Stimulated activated memory B cell treated with anti-CD40 and anti-IgM and Interleukin-4, amounts not matched to agents 10 μg/mL and 1 μg/mL and 100 μg/mL, for 72 hours (primary cell): Measurements from ENCODE around the gene LIX1.
"Not testable (repeated sequence)": the region's sequence is repeated elsewhere in the genome, so short reads cannot be mapped to it uniquely, and the experiment has no call there.

Source experiments
- ATAC-seq: fragments of 150-1000 bp; cut with Tn5 transposase; 2 replicates; pipeline ENCODE4 v1.10.0; 2021
- H3K27ac Mint-ChIP-seq: one replicate; pipeline ENCODE4 v1.8.0; 2022; ENCODE audit warnings: mild to moderate bottlenecking, mixed read lengths
- H3K27me3 Mint-ChIP-seq: one replicate; pipeline ENCODE4 v1.8.0; 2022; ENCODE audit warnings: mixed read lengths
- H3K36me3 Mint-ChIP-seq: one replicate; pipeline ENCODE4 v1.8.0; 2022; ENCODE audit warnings: mixed read lengths
- H3K4me1 Mint-ChIP-seq: one replicate; pipeline ENCODE4 v1.8.0; 2022; ENCODE audit warnings: mixed read lengths
- H3K4me3 Mint-ChIP-seq: one replicate; pipeline ENCODE4 v1.8.0; 2022; ENCODE audit warnings: mild to moderate bottlenecking, moderate library complexity, mixed read lengths
- H3K9me3 Mint-ChIP-seq: one replicate; pipeline ENCODE4 v1.8.0; 2022; ENCODE audit warnings: mixed read lengths

LIX1 gene

DNA sequence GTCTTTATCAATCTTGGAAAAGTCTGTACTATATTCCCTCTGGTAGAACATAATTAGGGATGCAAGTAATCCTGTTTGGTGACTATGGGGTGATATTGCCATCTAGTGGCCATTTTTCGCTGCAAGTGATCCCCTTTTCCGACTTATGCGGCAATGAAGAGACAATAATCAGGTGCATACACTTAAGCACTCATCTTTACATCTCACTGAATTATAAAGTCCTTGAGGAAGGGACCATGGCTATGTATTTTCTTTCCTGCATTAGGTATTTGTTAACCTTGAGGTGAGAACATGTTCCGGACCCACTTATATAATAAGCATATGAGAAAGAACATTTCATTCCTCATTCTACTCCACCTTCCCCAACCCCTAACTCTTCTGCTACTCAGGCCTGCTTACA, 19.6 kb upstream of the LIX1 start:
- no peak overlapping the region for H3K27ac Mint-ChIP-seq
- no peak for ATAC-seq
- peaks cover 9% of the 10 kb centered on the region for H3K9me3 Mint-ChIP-seq
- peaks cover 6% of the 10 kb centered on the region for H3K4me1 Mint-ChIP-seq
- no peaks in the 10 kb centered on the region for H3K27me3 Mint-ChIP-seq
- peaks cover 49% of the 10 kb centered on the region for H3K36me3 Mint-ChIP-seq
- no peak overlapping the region for H3K4me3 Mint-ChIP-seq

DNA sequence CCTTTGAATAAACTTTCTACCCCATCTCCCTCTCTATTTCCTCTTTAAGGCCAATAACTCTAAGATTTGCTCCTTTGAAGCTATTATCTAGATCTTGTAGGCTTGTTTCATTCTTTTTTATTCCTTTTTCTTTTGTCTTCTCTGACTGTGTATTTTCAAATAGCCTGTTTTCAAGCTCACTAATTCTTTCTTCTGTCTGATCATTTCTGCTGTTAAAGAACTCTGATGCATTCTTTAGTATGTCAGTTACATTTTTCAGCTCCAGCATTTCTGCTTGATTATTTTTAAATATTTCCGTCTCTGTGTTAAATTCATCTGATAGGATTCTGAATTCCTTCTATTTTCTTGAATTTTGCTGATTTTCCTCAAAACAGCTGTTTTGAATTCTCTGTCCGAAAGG, 15.3 kb upstream of the LIX1 start:
- no peak for ATAC-seq
- H3K36me3 Mint-ChIP-seq = peaks cover 44% of the 10 kb centered on the region
- H3K9me3 Mint-ChIP-seq = peaks cover 17% of the 10 kb centered on the region
- H3K4me1 Mint-ChIP-seq = no peaks in the 10 kb centered on the region
- H3K27me3 Mint-ChIP-seq = no peaks in the 10 kb centered on the region
- H3K4me3 Mint-ChIP-seq = no peak overlapping the region
- no peak overlapping the region for H3K27ac Mint-ChIP-seq

- peaks cover 2% of the 10 kb centered on the region for H3K36me3 Mint-ChIP-seq
- no peak overlapping the region for H3K4me3 Mint-ChIP-seq
- peaks cover 1% of the 10 kb centered on the region for H3K9me3 Mint-ChIP-seq
- H3K27me3 Mint-ChIP-seq = no peaks in the 10 kb centered on the region
- ATAC-seq = peak; percentile 48
- H3K4me1 Mint-ChIP-seq = peaks cover 6% of the 10 kb centered on the region
- H3K27ac Mint-ChIP-seq = no peak overlapping the region
Measured at GRCh38 chr5:97151370-97151769, 9.0 kb upstream of the LIX1 start.

GRCh38 chr5:97150401-97150800, 8.0 kb upstream of the LIX1 start:
- Mint-ChIP-seq H3K9me3 (no peaks in the 10 kb centered on the region), H3K27me3 (no peaks in the 10 kb centered on the region), H3K36me3 (no peaks in the 10 kb centered on the region), H3K4me1 (peaks cover 6% of the 10 kb centered on the region), H3K4me3 (no peak overlapping the region), H3K27ac (no peak overlapping the region)
- ATAC-seq = no peak

DNA sequence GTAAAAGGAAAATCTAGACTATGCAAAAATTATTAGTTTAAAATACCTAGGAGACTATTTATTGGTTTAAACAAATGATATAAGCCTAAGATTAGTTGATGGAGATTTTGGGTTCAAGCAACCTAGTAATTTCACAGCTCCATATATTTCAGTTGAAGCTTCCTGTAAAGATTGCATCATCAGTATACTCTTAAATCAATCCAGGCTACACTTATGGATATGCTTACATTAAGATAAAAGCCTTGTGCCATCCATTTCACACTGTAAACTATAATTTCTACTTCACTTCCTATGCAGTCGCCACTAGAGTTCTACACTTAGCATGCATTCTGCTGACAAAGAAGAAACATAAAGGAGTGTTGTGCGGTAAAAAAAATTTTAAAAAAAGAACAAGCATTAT, 7.3 kb upstream of the LIX1 start:
- no peaks in the 10 kb centered on the region for H3K9me3 Mint-ChIP-seq
- no peak overlapping the region for H3K4me3 Mint-ChIP-seq
- no peaks in the 10 kb centered on the region for H3K36me3 Mint-ChIP-seq
- no peak overlapping the region for H3K27ac Mint-ChIP-seq
- peaks cover 6% of the 10 kb centered on the region for H3K4me1 Mint-ChIP-seq
- H3K27me3 Mint-ChIP-seq = no peaks in the 10 kb centered on the region
- no peak for ATAC-seq

GRCh38 chr5:97148288-97148687, 5.9 kb upstream of the LIX1 start:
- peaks cover 6% of the 10 kb centered on the region for H3K4me1 Mint-ChIP-seq
- no peak for ATAC-seq
- no peaks in the 10 kb centered on the region for H3K9me3 Mint-ChIP-seq
- H3K27ac Mint-ChIP-seq = no peak overlapping the region
- H3K27me3 Mint-ChIP-seq = no peaks in the 10 kb centered on the region
- H3K36me3 Mint-ChIP-seq = no peaks in the 10 kb centered on the region
- H3K4me3 Mint-ChIP-seq = no peak overlapping the region

DNA sequence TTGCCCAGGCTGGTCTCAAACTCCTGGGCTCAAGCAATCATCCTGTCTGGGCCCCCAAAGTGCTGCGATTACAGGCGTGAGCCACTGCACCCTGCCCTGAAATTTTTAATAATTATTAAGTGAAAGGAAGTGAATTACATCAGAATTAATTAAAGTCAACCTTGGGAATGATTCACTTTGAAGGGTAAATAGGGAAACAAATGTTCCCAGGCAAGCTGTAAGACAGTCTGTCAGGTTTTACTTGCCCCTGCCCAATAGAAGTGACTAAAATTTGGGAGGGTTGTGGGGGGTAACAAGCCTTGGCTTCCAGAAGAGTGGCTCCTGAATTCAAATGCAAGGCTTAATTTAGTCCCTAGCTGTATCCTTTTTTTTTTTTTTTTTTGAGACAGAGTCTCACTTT, 1.3 kb upstream of the LIX1 start:
- H3K27me3 Mint-ChIP-seq = no peaks in the 10 kb centered on the region
- H3K4me1 Mint-ChIP-seq = no peaks in the 10 kb centered on the region
- H3K27ac Mint-ChIP-seq = no peak overlapping the region
- H3K36me3 Mint-ChIP-seq = no peaks in the 10 kb centered on the region
- no peaks in the 10 kb centered on the region for H3K9me3 Mint-ChIP-seq
- no peak overlapping the region for H3K4me3 Mint-ChIP-seq
- no peak for ATAC-seq

- Mint-ChIP-seq H3K27me3 (no peaks in the 10 kb centered on the region), H3K36me3 (no peaks in the 10 kb centered on the region), H3K4me1 (no peaks in the 10 kb centered on the region), H3K9me3 (no peaks in the 10 kb centered on the region), H3K27ac (no peak overlapping the region), H3K4me3 (no peak overlapping the region)
- no peak for ATAC-seq
Measured at GRCh38 chr5:97141539-97141938, 872 bp downstream of the LIX1 start.

DNA sequence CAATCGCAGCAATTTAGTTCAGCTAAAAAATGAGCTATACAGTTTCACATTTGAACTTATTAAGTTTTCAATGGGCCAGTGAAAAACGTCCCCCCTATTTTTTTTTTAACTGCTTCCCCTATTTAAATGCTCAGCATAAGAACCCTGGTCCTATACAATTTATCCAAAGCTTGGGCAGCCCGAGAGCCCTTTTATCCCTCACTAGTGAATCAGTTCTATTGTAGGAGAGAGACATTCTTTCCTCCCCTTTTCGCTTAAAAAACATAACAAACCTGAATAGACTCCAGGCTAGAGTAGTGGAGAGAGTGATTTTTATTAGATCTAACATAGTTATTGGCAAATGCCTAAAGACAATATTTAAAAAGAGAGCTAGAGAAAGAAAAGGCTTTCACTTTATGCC, 1.4 kb downstream of the LIX1 start:
- no peaks in the 10 kb centered on the region for H3K4me1 Mint-ChIP-seq
- H3K9me3 Mint-ChIP-seq = no peaks in the 10 kb centered on the region
- H3K36me3 Mint-ChIP-seq = no peaks in the 10 kb centered on the region
- H3K27me3 Mint-ChIP-seq = no peaks in the 10 kb centered on the region
- no peak overlapping the region for H3K27ac Mint-ChIP-seq
- H3K4me3 Mint-ChIP-seq = no peak overlapping the region
- ATAC-seq = no peak

GRCh38 chr5:97140250-97140649, 2.2 kb downstream of the LIX1 start:
- H3K27ac Mint-ChIP-seq, H3K36me3 Mint-ChIP-seq, H3K27me3 Mint-ChIP-seq, H3K4me3 Mint-ChIP-seq, H3K4me1 Mint-ChIP-seq, H3K9me3 Mint-ChIP-seq, ATAC-seq: not testable (repeated sequence)

- H3K27me3 Mint-ChIP-seq = no peaks in the 10 kb centered on the region
- no peak for ATAC-seq
- no peaks in the 10 kb centered on the region for H3K9me3 Mint-ChIP-seq
- H3K4me3 Mint-ChIP-seq = no peak overlapping the region
- H3K36me3 Mint-ChIP-seq = no peaks in the 10 kb centered on the region
- peaks cover 6% of the 10 kb centered on the region for H3K4me1 Mint-ChIP-seq
- H3K27ac Mint-ChIP-seq = no peak overlapping the region
Measured at GRCh38 chr5:97136475-97136874, 5.9 kb downstream of the LIX1 start.

DNA sequence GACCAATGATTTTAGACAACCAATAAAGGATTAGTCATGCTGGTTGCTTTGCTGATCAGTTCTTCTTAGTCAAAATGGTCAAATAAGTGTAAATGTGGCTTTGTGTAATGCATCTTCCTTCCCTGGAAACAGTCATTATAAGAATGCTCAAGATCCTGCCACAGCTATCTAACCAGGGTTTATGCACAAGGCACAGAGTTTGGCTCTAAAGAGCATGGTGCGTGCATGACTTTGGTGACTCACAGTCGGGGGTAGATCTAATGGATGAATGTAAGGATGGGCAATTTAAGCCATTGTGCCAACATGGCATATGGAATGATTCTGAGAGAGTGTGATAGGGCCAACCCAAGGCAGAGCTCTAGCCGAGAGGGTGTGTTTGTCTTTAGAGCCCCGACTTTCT, 6.5 kb downstream of the LIX1 start:
- H3K27ac Mint-ChIP-seq = no peak overlapping the region
- ATAC-seq = no peak
- H3K4me1 Mint-ChIP-seq = peaks cover 6% of the 10 kb centered on the region
- no peaks in the 10 kb centered on the region for H3K9me3 Mint-ChIP-seq
- no peaks in the 10 kb centered on the region for H3K36me3 Mint-ChIP-seq
- no peak overlapping the region for H3K4me3 Mint-ChIP-seq
- no peaks in the 10 kb centered on the region for H3K27me3 Mint-ChIP-seq

DNA sequence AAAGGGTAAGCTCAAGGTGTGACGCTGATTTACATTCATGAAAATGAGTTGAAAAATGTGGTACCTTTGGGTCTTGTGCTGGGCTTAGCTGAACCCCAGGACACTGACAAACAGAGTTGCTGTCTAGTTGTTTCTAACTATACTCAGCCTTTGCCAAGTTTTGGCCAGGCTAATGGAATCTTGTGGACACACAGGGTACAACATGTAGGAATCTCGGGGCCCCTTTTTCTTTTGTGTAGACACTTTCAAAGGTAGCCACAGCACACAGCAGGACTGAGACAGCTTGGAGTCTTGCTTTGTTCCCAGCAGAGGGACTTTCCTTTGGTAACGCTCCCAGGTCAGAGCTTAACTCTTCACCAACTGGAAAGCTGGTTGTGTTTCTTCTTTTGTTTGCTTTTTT, 7.8 kb downstream of the LIX1 start:
- no peak for ATAC-seq
- no peaks in the 10 kb centered on the region for H3K9me3 Mint-ChIP-seq
- no peaks in the 10 kb centered on the region for H3K27me3 Mint-ChIP-seq
- peaks cover 6% of the 10 kb centered on the region for H3K4me1 Mint-ChIP-seq
- no peaks in the 10 kb centered on the region for H3K36me3 Mint-ChIP-seq
- no peak overlapping the region for H3K4me3 Mint-ChIP-seq
- no peak overlapping the region for H3K27ac Mint-ChIP-seq

DNA sequence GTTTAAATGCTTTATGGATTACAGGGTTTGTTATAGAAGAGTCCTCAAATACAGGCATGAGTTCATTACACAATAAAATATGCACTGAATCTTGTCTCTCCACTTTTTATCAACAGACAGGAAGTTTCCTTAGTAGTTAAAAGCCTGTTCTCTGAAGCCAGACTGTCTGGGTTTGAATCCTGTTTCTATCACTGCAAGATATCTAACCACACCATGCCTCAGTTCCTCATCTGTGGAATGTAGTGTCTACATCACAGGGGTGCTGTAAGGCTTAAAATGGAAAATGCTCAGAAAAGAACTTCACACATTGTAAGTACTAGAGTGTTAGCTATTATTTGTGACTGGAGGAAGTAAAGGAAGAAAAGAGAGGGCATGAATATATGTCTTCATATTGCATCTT, 9.3 kb downstream of the LIX1 start:
- H3K4me1 Mint-ChIP-seq = peaks cover 10% of the 10 kb centered on the region
- H3K27ac Mint-ChIP-seq = no peak overlapping the region
- H3K4me3 Mint-ChIP-seq = no peak overlapping the region
- no peaks in the 10 kb centered on the region for H3K36me3 Mint-ChIP-seq
- H3K9me3 Mint-ChIP-seq = no peaks in the 10 kb centered on the region
- H3K27me3 Mint-ChIP-seq = no peaks in the 10 kb centered on the region
- peak; percentile 60 for ATAC-seq

- H3K36me3 Mint-ChIP-seq = no peaks in the 10 kb centered on the region
- no peak overlapping the region for H3K4me3 Mint-ChIP-seq
- no peaks in the 10 kb centered on the region for H3K27me3 Mint-ChIP-seq
- ATAC-seq = no peak
- no peaks in the 10 kb centered on the region for H3K9me3 Mint-ChIP-seq
- peaks cover 10% of the 10 kb centered on the region for H3K4me1 Mint-ChIP-seq
- H3K27ac Mint-ChIP-seq = no peak overlapping the region
Measured at GRCh38 chr5:97131921-97132320, 10.5 kb downstream of the LIX1 start.

- Mint-ChIP-seq H3K4me1 (peaks cover 10% of the 10 kb centered on the region), H3K9me3 (no peaks in the 10 kb centered on the region), H3K36me3 (no peaks in the 10 kb centered on the region), H3K27ac (no peak overlapping the region), H3K4me3 (no peak overlapping the region), H3K27me3 (no peaks in the 10 kb centered on the region)
- no peak for ATAC-seq
Measured at GRCh38 chr5:97131139-97131710, 11.2 kb downstream of the LIX1 start.

DNA sequence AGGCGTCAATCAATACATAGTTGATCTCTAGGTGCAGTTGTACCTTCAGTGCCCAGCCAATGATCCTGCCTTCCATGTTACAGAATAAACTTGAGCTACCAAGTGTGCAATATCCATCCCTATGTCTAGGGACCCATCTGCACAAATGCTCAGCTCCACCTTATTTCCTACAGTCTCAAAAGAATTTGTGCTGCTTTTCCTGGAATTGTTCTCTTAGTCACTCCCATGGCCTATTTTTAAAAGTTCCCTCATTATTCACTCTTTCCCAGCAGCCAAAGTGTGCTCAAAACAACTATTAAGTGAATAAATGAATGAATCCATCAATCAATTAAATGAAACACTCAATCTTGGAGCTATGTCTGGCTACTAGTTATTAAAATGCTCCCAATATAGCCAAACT, 14.7 kb downstream of the LIX1 start:
- Mint-ChIP-seq H3K36me3 (no peaks in the 10 kb centered on the region), H3K27ac (no peak overlapping the region), H3K27me3 (no peaks in the 10 kb centered on the region), H3K4me3 (no peak overlapping the region), H3K4me1 (peaks cover 5% of the 10 kb centered on the region), H3K9me3 (no peaks in the 10 kb centered on the region)
- ATAC-seq = no peak
